Skin of body (tissue), 2 donors: ENCODE data around the gene IST1. TPM values are rescaled to one million over a fixed set of nuclear protein-coding genes. Genes with fewer than 3 reads are reported as not detected.
A peak's percentile ranks its signal among the peaks of the same experiment; 100 is the strongest.
"Not testable (repeated sequence)": the region's sequence is repeated elsewhere in the genome, so short reads cannot be mapped to it uniquely, and the experiment has no call there.

Source experiments
- DNase-seq: peaks from one replicate; lab custom pipeline; 2025; lab: John Stamatoyannopoulos, UW
- total RNA-seq: library from RNA; depleted of rRNA; stranded (reverse); fragments of >200 nt; gene quantifications from one replicate; pipeline ENCODE4 v1.2.3, GENCODE V29; 2014

The IST1 gene
- total RNA-seq, result 166 TPM

DNA sequence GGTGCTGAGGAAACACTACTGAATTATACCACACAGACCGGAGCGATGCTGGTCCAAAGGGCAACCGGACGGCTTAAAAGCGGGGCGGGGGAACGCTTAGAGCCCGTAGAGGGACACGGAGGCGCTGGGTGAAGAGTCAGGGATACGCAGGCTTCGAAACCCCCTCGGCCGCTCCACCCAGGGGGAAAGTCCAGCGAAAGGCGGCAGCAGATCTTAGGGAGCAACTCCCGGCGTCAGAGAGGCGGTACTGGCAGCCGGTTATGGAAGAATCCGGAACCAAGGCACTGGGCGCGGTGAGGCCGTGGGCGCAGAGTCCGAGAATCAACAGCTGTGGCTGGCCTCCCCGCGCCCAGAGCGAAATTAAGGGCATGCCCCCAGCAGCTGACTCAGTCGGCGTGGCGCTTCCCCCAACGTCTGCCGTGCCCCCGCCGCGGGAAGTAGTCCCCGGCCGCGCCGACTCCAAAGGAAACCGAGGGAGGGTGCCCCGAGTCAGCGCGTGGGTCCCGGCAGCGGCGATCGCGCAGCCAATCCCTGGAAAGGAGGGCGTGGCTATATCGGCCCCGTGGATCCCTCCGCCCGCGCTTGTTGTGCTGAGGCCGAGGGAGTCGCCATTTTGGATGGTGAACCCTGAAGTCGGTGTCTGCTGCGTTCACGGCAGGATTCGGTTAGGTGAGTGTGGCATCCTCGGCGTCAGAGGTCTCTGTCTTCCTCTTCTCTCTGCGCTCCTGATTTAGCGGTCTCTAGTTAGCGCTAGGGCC, at the start of gene IST1:
TSS of gene IST1 (plus strand) at position 611 of the 758 bp plus-strand sequence. CDS start 20,110 bp downstream, outside the sequence.
- peak; percentile 97 for DNase-seq

DNA sequence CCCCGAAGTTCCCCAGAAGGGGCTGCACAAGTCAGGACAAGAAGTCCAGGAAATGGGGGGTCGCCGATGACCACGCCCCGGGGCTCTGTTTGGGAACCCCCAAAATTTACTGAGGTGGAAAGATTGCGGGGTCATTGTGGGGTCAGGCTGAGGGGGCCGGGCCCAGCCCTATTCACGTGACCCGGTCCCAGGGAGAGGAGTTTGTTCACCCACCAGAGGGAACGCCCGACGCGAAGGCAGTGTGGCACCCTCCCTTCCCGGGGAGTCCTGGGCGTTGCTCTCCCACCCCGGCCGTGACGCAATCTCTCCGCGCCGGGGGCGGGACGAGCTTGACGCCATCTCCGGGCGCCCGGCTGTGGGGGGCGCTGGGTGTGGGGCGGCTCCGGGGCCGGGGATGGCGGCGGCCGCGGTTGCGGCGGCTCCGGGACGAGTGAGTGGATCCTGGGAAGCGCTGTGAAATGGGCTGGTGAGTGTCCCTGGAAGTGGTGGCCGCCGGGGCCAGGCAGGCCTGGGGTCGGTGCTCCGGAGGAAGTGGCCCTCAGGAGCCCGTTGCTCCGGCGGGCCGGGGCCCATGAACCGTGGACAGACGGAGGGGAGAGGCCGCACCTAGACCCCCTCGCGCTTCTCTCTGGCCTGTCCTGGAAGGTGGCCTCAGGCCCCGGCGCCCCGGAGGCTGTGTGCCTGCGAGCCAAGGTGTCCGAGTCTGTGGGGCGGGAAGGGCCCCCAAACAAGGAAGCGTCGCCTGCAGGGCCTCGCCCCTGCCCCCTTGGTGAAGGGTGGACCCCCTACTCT, 49.5 kb upstream of the IST1 start, which contains the start of gene ATXN1L:
TSS of gene ATXN1L (plus strand) at position 338 of the 792 bp plus-strand sequence. CDS start 3,765 bp downstream, outside the sequence.
- DNase-seq, result peak; percentile 84

DNA sequence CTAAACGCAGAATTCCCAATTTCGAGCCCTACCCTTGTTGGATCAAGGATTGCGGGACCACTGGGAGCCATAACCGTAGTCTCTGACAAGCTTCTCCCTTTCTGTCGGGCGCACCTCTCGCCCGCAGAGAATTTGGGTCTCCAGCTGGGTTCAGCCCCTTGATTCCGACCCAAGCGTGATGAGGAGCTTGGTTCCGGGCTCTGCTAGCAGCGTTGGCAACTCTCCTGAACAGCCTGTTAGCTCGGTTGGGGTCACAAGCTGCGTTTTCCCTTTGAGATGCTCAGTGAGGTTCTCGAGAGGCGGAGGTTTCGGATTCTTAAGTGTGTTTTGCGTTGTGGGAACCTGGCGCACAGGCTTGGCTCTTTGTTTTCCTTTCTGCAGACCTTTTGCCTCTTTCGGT, 48.9 kb upstream of the IST1 start:
- DNase-seq, result no peak

DNA sequence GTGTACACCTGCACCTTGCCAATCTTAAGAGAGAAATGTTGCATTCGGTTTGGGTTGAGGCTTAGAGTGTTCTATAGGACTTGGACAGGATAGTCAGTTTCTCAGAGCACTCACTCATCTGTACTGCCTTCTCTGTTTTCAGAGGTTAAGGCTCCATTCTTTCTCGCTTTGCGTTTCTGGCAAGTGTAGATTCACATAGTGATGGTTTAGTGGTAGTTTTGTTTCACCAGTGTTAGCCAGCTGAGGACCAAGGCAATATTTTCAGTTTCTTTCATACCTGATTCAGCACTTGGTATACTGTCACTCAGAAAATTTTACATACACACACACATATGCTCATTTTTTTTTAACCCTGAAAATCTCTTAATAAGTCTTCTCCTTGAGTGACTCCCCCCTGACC, 48.2 kb upstream of the IST1 start:
- no peak for DNase-seq

DNA sequence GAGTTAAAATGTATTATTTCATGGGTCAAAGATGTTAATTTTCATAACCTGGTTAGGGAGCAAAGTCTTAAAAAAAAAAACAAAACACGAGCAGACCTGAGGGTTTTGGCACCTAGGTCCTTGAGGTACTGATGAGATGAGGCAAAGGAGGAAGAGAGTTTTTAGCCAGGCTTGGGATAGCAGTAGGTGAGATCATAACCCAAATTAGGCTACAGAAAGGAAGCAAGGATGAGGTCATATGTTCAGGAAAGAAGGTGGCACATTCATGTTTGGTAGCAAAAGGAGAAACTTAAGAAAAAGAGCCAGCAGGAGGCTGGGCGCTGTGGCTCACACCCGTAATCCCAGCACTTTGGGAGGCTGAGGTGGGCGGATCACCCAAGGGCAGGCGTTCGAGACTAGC, 46.7 kb upstream of the IST1 start:
- no peak for DNase-seq

DNA sequence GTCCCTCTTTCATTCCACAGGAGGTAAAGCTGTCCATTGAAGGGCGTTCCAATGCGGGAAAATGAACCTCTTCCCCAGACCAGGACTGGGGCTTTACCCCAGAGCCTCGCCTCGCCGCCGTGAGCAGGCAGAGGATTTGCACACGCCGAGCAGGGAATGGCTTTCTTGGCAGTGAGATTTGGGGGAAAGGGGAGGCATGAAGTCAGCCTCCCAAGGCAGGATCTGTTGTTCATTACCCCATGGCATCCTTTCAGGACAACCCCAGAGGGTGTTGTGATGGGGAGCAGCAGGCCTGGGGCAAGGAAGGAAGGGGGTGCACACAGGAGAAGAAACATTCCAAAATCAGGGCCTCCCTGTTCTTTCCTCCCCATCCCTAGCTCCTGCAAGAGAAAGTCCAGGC, 43.6 kb upstream of the IST1 start:
- DNase-seq, result peak; percentile 71

DNA sequence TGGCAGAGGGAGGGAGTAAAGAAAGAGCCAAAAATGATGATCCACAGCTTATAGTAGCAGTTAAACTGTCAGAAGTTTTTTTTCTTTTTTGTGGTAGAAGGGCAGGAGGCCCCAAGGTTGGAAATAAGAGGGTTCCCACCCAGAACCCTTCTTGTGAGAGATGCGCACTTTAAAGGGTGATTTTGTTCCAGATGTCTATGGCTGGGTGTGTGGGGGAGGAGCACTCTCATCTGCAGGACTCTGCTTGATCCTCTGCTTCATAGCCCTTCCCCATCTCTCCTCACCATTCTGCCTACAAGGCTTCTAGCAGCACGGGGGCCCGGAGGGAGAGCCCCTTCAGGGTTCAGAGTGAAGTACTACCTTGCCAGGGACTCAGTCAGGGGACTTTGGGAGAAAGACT, 43.2 kb upstream of the IST1 start:
- DNase-seq, result no peak

DNA sequence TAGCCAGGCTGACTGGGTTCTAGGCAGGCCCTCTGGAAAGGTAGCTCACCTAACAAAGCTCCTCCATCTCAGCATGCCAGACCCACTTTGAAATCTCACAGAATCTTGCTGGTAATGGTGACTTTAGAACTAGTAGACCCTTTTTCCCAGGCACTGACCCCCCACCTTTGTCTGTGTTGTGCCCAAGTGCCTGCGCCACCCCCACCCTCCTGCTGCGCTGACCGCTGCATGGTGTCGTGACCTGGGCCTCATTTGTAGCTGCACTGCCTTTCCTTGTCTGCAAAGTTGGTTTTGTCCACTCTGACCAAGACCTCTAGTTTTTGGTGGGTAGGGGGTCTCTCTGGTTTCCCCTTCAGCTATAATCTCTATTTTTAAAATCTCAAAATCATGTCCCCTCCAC, 42.8 kb upstream of the IST1 start:
- no peak for DNase-seq

DNA sequence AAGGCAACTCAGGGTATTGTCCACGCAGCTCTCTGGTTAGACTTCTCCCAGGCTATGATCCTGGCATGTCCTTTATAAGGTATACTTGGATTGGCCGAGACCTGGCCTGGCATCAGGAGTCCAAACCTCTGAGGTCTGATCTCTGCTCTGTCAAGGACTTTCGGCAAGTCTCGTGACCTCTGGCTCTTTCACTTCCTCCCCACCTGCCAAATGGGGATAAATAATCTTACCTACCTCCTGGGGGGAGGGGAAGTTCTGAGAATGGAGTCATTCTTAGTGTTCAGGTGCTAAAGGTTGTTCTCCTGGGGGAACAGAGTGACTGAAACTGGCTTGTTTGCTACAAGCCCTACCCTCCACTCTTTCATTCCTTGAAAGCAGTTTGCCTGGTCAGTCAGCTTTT, 41.9 kb upstream of the IST1 start:
- DNase-seq, result no peak

DNA sequence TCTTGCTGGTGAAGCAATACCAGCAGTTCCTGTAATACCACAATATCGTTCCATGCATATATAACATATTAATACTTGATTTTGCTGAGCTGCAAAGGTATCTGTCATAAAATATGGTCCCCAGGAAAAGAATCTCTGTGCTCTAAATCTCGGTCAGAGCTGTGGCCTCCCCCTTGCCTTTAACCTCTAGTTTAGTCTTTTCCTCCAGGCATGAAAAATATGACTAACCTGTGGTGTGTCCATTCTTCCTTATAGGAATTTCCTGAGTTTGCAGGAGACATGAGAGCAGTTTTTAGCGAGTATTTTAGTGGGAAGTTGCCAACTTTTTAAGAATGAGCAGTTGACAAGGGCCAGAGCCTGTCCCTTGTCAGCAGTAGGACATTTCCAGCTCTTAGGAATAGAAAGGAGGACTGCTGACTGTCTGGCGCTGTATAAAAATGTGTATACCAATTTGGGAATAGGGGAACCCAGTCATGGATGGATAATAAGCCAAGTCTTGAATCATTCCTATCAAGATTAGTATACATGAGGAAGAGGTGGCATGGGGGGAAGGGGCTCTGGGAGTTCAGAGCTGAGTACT, 40.9 kb upstream of the IST1 start:
- no peak for DNase-seq

DNA sequence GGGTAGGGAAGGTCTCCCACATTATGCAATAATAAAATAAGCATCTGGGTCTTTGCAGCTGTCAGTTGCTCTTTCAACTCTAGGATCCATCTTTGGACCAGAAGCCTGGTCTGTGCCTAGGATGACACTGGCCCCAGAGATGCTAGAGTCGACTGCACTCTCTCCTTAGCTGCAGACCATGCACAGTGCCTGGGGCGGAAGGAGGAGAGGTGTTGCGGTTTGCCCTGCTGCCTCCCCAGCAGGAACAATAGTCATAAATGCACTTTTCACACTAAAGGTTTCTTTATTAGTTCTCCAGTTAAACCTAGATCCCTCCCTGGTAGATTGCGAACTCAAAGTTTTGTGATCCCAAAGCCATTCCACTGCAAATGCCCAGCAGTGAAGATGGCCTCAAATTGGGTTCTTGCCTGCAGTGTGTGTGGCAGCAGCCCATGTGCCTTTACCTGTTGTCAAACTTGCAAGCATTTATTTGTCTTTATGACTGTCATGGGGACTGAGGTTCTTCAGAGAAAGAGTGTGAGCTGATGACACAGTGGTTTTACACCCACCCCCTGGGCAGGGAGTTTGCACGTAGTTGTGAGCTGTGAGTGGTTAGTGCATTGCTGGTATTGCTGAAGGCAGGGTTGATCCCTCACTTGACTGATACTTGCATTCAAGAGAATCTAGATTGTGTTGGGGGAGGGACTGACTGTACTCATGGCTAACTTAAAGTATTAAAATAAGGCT, 39.2 kb upstream of the IST1 start:
- DNase-seq, result no peak

DNA sequence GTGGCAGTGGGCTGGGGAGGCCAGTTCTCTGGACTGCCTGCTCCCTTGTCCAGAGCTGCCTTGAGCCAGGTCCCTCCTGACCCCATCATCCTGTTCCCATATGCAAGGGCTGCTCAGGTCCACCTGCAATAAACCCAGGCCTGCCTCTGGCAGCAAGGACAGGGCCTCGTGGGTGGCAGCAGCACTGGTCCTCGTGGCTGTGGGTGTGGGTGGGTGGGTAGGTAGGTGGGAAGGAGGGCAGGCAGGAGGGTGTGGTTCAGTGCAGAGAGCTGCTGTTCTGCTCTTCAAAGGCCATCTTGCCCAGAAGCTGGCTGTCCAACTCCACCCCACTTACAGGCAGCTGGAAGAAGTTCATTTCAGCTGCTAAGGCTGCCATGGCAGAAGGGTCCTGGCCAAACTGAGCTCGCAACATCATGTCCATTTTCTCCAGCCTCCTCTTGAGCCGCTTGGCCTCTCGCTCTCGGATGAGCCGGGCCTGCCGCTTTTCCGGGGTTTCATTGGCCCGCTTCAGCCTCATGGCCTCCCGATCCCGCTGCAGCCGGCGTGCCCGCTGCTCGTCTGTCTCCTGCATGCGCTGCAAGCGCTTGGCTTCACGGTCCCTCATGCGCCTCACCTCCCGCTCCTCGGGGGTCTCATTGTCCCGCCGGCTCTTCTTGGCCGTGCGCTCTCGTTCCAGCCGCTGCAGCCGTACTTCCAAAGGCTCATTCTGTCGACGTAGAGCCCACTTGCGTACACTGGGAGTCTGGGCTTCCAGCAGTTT, 35.4 kb upstream of the IST1 start:
- no peak for DNase-seq

DNA sequence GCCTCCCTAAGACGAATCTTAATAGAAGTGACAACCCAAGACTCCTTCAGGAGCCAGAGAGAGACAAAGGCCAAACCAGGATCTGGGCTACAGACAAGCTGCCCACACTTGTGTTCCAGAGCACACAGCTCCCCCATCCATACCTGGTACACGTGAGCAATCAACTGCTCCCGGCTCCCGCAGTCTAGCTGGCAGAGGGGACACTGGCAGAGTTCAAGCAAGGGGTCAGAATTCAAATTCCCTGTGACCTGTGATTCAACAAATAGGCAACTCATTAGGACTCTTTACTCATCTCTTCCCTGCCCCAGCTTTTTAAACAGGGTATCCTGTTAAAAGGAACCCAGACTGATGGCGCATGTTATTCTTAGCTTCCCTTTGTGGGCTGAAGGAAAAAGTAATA, 31.3 kb upstream of the IST1 start:
- DNase-seq, result no peak

DNA sequence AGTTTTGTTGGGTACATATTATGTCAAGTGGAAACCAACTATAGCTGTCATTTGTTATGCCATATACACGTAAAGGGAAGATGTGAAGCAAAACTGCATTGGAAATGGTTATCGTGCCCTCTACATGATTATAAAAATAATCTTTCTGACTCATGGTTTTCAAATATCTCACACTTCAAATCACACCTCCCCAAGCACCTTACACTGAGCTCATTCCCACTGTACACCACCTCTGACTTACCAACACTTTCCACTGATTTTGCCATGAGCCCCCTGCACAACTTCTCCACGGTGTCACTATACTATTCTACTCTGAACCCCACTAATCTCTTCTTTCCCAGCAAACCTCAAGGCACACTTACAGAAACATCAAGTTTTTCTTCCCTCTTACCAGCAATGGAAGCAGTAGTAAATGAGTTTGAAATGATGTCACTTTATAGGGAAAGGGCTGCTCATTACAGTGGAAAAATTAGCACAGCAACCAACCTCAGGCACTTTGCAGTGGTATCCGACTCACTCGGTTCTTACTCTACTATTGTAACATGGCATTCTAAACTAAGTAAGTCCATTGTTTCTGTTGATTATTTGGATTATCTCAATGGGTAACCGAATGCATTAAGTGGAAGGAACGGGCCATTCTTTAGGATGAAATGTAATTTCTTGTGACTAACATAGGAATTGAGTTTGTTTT, 30.0 kb upstream of the IST1 start:
- no peak for DNase-seq

DNA sequence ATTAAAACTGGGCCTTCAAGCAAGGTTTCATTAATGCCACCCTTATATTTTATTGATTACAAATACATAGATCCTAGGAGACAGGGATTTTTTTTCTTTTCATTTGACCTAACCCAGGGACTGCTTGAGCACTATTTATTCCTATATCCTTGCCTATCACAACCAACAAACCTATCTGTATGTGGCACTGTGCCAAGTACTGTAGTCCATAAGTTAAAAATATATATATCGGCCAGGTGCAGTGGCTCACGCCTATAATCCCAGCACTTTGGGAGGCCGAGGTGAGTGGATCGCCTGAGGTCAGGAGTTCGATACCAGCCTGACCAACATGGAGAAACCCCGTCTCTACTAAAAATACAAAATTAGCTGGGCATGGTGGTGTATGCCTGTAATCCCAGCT, 28.2 kb upstream of the IST1 start:
- not testable (repeated sequence) for DNase-seq

DNA sequence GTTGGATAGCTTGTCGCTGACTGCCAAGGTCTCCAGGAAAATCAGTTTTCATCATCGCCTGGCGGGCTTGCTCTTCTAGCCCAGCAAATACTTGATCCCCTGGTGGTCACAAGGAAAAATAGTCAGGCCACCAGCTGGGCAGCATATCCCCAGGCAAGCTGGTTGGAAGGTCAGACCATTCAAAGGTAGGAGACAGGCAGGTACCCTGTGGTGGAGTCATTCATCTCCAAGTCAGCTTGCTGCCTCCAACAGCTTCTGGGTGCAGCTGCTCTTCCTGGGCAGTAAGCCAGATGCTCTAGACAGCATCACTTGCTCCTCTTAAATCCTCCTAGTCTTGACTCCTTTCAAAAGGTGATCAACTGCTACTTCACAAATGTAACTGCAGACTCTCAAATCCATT, 27.4 kb upstream of the IST1 start:
- DNase-seq, result no peak

DNA sequence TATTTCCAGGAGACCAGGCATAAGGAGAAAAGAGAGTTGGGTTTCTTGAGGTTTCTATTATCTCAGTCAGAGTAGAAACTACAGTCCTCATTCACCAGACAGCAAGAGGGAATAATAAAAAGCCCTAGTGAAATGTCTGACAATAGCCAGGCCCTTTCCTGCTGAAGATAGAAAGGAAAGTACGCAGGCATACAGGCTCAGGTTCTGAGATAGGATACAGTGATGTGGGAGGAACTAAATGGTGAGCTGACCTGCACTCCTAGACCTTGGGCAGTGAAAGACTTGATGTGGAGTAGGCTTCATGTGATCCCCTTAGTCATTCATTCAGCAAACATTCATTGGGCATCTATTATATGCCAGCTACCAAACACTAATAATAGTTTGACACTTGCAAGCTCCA, 26.2 kb upstream of the IST1 start:
- DNase-seq, result no peak

DNA sequence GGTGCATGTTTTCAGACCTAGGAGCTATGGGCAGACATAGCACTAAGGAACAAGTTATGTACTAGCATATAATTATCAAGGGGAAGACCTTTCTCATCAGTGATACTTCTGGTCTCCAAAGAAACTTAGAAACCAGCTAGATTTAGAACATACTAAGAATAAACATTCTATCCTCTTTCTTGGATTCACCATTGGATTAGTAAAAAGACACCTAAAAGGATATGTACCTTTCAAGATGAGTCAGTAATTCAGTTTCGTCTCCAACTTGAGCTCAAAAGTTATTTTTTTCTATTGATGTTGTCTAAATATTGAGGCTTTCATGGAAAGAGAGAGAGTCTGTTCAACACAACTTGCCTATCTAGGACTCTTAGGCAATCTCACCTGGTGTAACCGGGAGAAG, 24.5 kb upstream of the IST1 start:
- no peak for DNase-seq

DNA sequence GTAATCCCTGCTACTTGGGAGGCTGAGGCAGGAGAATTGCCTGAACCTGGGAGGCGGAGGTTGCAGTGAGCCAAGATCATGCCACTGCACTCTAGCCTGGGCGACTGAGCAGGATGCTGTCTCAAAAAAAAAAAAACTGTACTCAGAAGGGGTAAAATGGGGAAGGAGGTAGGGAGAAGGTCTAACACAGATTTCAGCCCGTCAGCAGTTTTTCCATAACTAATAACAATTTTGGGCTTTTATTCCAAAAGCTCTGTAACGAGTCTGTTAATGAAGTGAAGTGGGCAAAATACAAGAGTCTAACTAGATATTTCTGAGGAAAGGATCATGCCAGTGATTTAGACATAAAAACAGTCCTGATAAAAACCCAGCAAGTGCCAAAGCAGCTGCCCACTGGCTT, 22.1 kb upstream of the IST1 start:
- no peak for DNase-seq

DNA sequence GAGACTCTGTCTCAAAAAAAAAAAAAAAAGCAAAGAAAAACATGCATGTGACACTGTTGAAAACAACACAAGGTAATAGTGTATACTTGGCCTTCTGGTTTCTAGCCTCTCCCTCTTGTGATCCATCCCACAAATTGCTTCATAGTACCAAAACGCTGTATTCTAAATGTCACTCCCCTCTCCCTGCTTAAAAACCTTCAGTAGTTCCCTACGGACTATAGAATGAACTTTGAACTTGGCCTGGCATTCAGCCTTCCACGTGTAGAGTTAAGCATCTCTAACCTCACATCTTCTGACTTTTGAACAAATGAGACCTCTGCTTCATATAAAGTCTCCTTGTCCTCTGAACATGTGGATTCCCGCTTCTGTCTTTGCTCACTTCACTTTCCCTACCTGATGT, 16.4 kb upstream of the IST1 start:
- no peak for DNase-seq
